ENCODE measurements around the gene OSM.

OSM gene

GRCh38 chr22:30273711-30274436 lies 7.2 kb upstream of the OSM start:
- no peak for TF ChIP-seq CTCF (IDR thresholded peaks at IDR 0.05; ENCODE audit: control insufficient read depth, insufficient read depth, low read depth, low read length, missing control alignments)
- no peak for DNase-seq (ENCODE audit: low read depth)
- no peak overlapping the region for H3K4me3 ChIP-seq (ENCODE audit: control insufficient read depth, low read depth, low read length)

DNA sequence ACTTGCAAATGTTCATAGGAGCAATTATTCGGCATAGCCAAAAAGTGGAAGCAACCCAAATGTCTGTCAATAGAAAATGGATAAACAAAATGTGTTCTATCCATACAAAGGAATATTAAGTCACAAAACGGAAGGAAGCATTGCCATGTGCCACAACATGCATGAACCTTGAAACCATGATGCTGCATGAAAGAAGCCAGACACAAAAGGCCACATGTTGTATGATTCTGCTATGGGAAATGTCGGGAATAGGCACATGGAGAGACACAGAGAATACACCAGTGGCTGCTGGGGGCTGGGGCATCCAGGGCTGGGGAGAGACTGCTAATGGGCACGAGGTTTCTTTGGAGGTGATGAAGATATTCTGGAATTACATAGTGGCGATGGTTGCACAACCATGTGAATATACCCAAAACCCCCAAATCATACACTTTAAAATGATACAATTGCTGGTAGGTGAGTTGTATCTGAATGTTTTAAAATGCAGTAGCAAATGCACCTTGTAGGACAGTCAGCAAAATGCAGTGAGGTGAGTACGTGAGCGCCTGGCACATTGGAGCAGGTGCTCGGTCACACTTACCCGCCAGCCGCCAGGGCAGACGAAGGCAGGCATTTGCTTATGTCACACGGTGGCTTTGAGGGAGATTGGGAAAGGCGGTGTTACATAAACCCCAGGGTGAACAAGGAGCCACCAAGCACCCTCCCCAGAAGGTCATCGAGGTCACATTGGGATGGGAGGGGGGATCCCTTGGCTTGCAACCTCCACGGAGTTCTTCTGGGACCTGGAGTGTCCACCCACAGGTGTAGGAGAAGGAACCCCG lies 6.3 kb upstream of the OSM start:
- TF ChIP-seq CTCF (IDR thresholded peaks at IDR 0.05; ENCODE audit: control insufficient read depth, insufficient read depth, low read depth, low read length, missing control alignments), result no peak
- no peak for DNase-seq (ENCODE audit: low read depth)
- H3K4me3 ChIP-seq (ENCODE audit: control insufficient read depth, low read depth, low read length), result no peak overlapping the region

- H3K4me3 ChIP-seq (ENCODE audit: control insufficient read depth, low read depth, low read length), result no peak overlapping the region
- no peak for TF ChIP-seq CTCF (IDR thresholded peaks at IDR 0.05; ENCODE audit: control insufficient read depth, insufficient read depth, low read depth, low read length, missing control alignments)
- no peak for DNase-seq (ENCODE audit: low read depth)
These were observed 4.2 kb upstream of the OSM start for GRCh38 chr22:30270832-30271231.

DNA sequence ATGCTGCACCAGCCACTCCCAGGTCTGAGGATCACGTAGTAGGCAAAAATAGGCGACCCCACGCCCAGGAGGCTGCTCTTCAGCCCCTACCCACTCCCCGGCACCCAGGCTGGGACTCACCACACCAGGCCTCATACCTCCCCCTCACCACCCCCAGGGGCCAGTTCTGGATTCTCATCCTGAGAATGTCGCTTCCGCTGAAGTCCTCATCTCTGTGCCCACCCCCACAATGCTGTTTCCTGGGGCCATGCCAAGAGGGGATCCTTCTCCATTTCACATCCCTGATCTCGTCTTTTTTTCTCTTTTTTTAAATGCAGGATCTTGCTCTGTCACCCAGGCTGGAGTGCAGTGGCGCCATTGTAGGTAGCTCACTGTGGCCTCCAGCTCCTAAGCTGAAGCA lies 1.7 kb upstream of the OSM start:
- DNase-seq (ENCODE audit: low read depth), result no peak
- no peak overlapping the region for H3K4me3 ChIP-seq (ENCODE audit: control insufficient read depth, low read depth, low read length)
- no peak for TF ChIP-seq CTCF (IDR thresholded peaks at IDR 0.05; ENCODE audit: control insufficient read depth, insufficient read depth, low read depth, low read length, missing control alignments)

DNA sequence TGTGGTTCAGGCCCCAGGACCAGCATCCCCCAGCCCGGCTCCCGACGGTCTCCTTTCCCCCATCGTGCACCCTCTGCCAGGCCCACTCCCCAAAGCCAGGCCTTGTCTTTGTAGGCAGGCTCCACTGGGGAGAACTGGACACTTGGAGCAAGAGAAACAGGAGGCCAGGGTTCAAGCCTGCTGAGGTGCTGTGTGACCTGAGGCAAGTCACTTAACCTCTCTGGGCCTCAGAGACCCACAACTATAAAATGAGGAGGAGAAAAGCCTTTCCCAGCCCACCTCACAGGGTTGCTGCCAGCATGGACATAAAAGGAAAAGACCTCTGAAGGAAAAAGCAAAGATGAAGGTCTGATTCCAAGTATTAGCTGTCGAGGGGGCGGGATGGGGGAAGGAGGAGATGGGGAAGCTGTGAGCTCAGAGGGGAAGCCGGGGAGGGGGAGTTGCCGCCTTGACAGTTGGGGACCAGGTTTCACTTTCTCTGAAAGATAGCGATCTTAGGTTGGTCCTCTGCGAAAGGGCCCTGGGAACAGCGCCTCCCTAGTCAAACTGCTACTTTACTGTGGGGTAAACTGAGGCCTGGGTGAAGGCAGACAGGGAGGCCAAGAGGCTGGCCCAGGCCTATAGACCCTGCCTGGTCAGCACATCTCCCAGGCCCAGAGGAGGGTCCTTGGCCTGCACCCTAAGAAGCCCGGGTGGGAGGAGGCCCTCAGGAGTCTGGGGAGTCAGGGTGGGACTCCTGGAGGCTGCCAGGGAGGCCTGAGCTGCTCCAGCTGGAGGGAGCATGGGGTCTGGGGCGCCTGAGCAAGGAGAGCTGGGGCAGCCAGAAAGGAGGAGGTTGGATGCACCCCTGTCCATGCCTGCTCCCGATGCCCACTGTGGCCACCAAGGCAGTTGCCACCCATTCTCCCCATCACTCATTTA lies 991 bp upstream of the OSM start:
- H3K4me3 ChIP-seq (ENCODE audit: control insufficient read depth, low read depth, low read length), result no peak overlapping the region
- no peak for DNase-seq (ENCODE audit: low read depth)
- TF ChIP-seq CTCF (IDR thresholded peaks at IDR 0.05; ENCODE audit: control insufficient read depth, insufficient read depth, low read depth, low read length, missing control alignments), result no peak

DNA sequence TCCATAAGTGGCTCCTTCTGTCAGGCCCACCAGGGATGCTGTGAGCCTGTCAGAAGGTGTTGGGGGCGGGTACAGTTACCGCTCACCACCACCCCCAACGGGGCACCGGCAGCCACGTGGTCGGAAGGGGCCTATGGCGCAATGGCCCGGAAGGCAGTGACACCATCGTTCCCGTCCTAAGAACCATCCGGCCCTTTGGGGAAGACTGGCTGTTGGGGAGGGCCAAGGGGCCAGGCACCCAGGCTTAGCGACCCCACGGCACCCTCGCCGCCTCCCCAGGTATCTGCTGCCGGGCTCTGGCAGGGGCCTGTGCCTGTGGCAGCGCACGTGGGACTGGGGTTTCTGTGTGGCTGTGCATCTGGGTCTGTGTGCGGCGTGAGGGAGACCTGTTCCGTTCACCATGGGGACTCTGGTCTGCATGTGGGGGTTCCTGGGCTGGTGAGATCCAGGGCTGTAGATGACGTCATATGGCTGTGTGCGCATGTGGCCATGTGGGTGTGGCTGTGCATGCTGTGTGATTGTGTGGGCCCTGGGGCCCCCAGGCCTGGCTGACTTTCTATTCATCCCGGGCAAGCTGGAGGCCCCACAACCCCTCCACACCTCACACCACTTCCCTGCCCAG lies 717 bp downstream of the OSM start:
- TF ChIP-seq CTCF (IDR thresholded peaks at IDR 0.05; ENCODE audit: control insufficient read depth, insufficient read depth, low read depth, low read length, missing control alignments), result no peak
- no peak for DNase-seq (ENCODE audit: low read depth)
- no peak overlapping the region for H3K4me3 ChIP-seq (ENCODE audit: control insufficient read depth, low read depth, low read length)

Measured in AG09309 (cell line).